ENCODE data around the gene SDHAF1. TPM values are rescaled to one million over a fixed set of nuclear protein-coding genes. Genes with fewer than 3 reads are reported as not detected.
A peak's percentile ranks its signal among the peaks of the same experiment; 100 is the strongest.

Gene SDHAF1
- total and polyA plus RNA-seq, 2 donors (not counting 3 experiments of a cell fraction or from before 2014, with no cell fraction given): 10.3 to 16.2 TPM

DNA sequence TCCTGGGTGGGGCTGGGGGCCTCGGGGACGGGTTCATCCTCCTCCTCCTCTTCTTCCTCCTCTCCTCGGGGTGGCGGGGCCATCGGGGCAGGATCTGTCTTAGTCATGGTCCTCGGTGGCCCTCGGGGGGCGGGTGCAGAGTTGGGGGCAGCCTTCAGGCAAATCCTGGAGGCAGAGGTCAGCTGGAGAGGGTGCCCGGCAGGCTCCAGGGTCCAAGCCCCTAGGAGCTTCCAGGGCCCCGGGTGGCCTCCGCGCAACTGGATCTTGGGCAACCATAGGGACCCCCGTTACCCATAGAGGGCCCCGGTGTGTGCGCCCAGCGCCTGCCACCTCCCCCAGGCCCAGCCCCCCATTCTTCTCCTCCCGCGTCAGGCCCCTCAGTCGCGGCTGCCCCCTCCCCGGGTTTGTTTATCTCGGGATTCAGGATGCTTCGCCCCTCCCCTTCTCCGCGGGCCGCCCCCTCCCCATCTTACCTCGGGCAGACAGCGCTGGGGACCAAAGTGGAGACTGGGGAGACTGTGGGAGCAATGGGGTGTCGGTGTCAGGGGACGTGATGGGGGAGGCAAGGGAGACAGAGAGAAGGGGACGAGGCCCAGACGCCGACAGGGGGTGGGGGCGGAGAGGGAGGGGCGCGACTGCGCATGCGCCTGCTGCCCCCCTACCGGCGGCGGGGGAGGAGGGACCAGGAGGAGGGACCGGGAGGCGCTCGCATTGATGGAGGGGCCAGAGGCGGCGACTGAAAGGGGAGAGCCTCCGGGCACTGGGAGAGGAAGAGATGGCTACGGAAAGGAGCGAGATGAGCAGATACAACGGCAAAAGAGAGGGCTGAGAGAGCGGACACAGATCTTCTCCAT, 37.5 kb downstream of the SDHAF1 start, which contains the start of gene CLIP3:
Gene CLIP3, minus strand, starts transcription at position 623 of the 854 bp plus-strand sequence. Its CDS starts 516 bp downstream, at position 107.
- Histone ChIP-seq H3K4me3 (replicated peaks in 1 of 3; ENCODE audit: insufficient read depth in 1 of 3, low read depth in 1 of 3, low read length in 3 of 3) (peak within 1 kb of the TSS; percentile 63 to 88 (median 74)), H3K9me1 (replicated peaks; ENCODE audit: control insufficient read depth, extremely low read depth, insufficient read depth, low read length) (no peaks in the 10 kb centered on the region), H3K27me3 (ENCODE audit: control insufficient read depth in 2 of 2, insufficient read depth in 2 of 2, low read length in 2 of 2) (no peaks in the 10 kb centered on the region), H3K4me2 (ENCODE audit: insufficient read depth, low read length) (peak within 1 kb of the TSS; percentile 87), H2AFZ (ENCODE audit: low read depth, low read length) (peak within 1 kb of the TSS; percentile 98), H3K4me1 (ENCODE audit: control insufficient read depth, extremely low read depth, insufficient read depth, low read length) (peaks cover 6% of the 10 kb centered on the region), H3K9me3 (replicated peaks; ENCODE audit: control insufficient read depth, insufficient read depth, low read length) (no peaks in the 10 kb centered on the region), H3K27ac (ENCODE audit: insufficient read depth, low read depth, low read length) (no peak within 1 kb of the TSS), H3K79me2 (ENCODE audit: control insufficient read depth, insufficient read depth, low read length) (no peaks in the 10 kb centered on the region), H4K20me1 (replicated peaks; ENCODE audit: control insufficient read depth, extremely low read depth, insufficient read depth, low read length) (no peaks in the 10 kb centered on the region), H3K9ac (replicated peaks; ENCODE audit: extremely low read depth, insufficient read depth, low read length) (peak within 1 kb of the TSS; percentile 55), H3K36me3 (ENCODE audit: control insufficient read depth in 2 of 2, extremely low read depth in 1 of 2, insufficient read depth in 2 of 2, low read length in 2 of 2) (peaks cover 0 to under 1% of the 10 kb centered on the region in 2 experiments)
- TF ChIP-seq POLR2AphosphoS5 (IDR thresholded peaks at IDR 0.05; ENCODE audit: insufficient read depth, low read depth, low read length) (peak; percentile 19), FOS (IDR thresholded peaks at IDR 0.05; ENCODE audit: borderline replicate concordance, insufficient read depth, low read length) (no peak)
- no TSS peak for BruUV-seq (replicated peaks)
- ChIA-PET CTCF (interaction anchor here (1.3 kb wide), 1 partner anchor 18 kb away, joined by 3 read pairs; the partner anchor contains the start of gene ALKBH6), POLR2A (no interaction called here)
- DNase-seq (ENCODE audit: low read depth, low spot score) (peak; percentile 64), FAIRE-seq (peak; percentile 62)
- dilution Hi-C loops (cut with MboI; ENCODE audit: extremely low pct_ligation_motif_present, low sequenced_read_pairs): no loop called here
- intact Hi-C loops (cut with micrococcal nuclease): loop anchor here (1.0 kb wide), 1 partner anchor 22 kb away; the partner anchor contains the start of genes THAP8 and WDR62

- intact Hi-C loops (cut with micrococcal nuclease): no loop called here
- no peak overlapping the region for H3K4me2 ChIP-seq (ENCODE audit: insufficient read depth, low read length)
- no peak overlapping the region for H3K4me3 ChIP-seq (replicated peaks in 1 of 3; ENCODE audit: insufficient read depth in 1 of 3, low read depth in 1 of 3, low read length in 3 of 3)
- H3K4me1 ChIP-seq (ENCODE audit: control insufficient read depth, extremely low read depth, insufficient read depth, low read length): no peaks in the 10 kb centered on the region
- no peaks in the 10 kb centered on the region for H3K27me3 ChIP-seq (ENCODE audit: control insufficient read depth in 2 of 2, insufficient read depth in 2 of 2, low read length in 2 of 2)
- no peak for FAIRE-seq
- H2AFZ ChIP-seq (ENCODE audit: low read depth, low read length): no peak overlapping the region
- H3K9me1 ChIP-seq (replicated peaks; ENCODE audit: control insufficient read depth, extremely low read depth, insufficient read depth, low read length): no peaks in the 10 kb centered on the region
- H3K9me3 ChIP-seq (replicated peaks; ENCODE audit: control insufficient read depth, insufficient read depth, low read length): no peaks in the 10 kb centered on the region
- ChIA-PET CTCF (no interaction called here), POLR2A (no interaction called here)
- H3K27ac ChIP-seq (ENCODE audit: insufficient read depth, low read depth, low read length): no peak overlapping the region
- DNase-seq (ENCODE audit: low read depth, low spot score): no peak
- TF ChIP-seq FOS (IDR thresholded peaks at IDR 0.05; ENCODE audit: borderline replicate concordance, insufficient read depth, low read length) (no peak), EZH2 (IDR thresholded peaks at IDR 0.05; ENCODE audit: borderline replicate concordance, low read depth, low read length, severe bottlenecking) (no peak), MAX (IDR thresholded peaks at IDR 0.05; ENCODE audit: insufficient read depth, insufficient read length) (no peak), POLR2A (IDR thresholded peaks at IDR 0.05; ENCODE audit: low read depth, low read length) (no peak), JUN (IDR thresholded peaks at IDR 0.05; ENCODE audit: borderline replicate concordance, insufficient read depth, insufficient read length, low read depth) (no peak), MYC (IDR thresholded peaks at IDR 0.05; ENCODE audit: low read depth, low read length) (no peak), GATA2 (IDR thresholded peaks at IDR 0.05; ENCODE audit: insufficient read depth, insufficient read length, low read depth, low read length) (no peak), POLR2AphosphoS5 (IDR thresholded peaks at IDR 0.05; ENCODE audit: insufficient read depth, low read depth, low read length) (no peak)
- TF ChIP-seq, protein P1, sequence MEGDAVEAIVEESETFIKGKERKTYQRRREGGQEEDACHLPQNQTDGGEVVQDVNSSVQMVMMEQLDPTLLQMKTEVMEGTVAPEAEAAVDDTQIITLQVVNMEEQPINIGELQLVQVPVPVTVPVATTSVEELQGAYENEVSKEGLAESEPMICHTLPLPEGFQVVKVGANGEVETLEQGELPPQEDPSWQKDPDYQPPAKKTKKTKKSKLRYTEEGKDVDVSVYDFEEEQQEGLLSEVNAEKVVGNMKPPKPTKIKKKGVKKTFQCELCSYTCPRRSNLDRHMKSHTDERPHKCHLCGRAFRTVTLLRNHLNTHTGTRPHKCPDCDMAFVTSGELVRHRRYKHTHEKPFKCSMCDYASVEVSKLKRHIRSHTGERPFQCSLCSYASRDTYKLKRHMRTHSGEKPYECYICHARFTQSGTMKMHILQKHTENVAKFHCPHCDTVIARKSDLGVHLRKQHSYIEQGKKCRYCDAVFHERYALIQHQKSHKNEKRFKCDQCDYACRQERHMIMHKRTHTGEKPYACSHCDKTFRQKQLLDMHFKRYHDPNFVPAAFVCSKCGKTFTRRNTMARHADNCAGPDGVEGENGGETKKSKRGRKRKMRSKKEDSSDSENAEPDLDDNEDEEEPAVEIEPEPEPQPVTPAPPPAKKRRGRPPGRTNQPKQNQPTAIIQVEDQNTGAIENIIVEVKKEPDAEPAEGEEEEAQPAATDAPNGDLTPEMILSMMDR (IDR thresholded peaks at IDR 0.05; ENCODE audit: extremely low read depth in 1 of 2, insufficient read depth in 1 of 2, low read depth in 1 of 2, low read length in 2 of 2): no peak
- dilution Hi-C loops (cut with MboI; ENCODE audit: extremely low pct_ligation_motif_present, low sequenced_read_pairs): no loop called here
- H3K79me2 ChIP-seq (ENCODE audit: control insufficient read depth, insufficient read depth, low read length): no peaks in the 10 kb centered on the region
- H4K20me1 ChIP-seq (replicated peaks; ENCODE audit: control insufficient read depth, extremely low read depth, insufficient read depth, low read length): no peaks in the 10 kb centered on the region
- no peaks in the 10 kb centered on the region for H3K36me3 ChIP-seq (ENCODE audit: control insufficient read depth in 2 of 2, extremely low read depth in 1 of 2, insufficient read depth in 2 of 2, low read length in 2 of 2)
- BruUV-seq (replicated peaks): no TSS peak
- H3K9ac ChIP-seq (replicated peaks; ENCODE audit: extremely low read depth, insufficient read depth, low read length): no peak overlapping the region
Measured at GRCh38 chr19:36040495-36040894, 45.5 kb downstream of the SDHAF1 start.
